Gastrocnemius medialis (tissue), 4 donors: ENCODE results near the gene FRG1. TPM values are rescaled to one million over a fixed set of nuclear protein-coding genes. Genes with fewer than 3 reads are reported as not detected.
"Not testable (repeated sequence)": the region's sequence is repeated elsewhere in the genome, so short reads cannot be mapped to it uniquely, and the experiment has no call there.

ENCODE experiments used
- ATAC-seq, 2 donors: fragments of 150-250 bp; one replicate each; pipeline ENCODE4 v1.9.1; 2016
- DNase-seq, 2 donors: peaks; one replicate each; pipeline ENCODE4 v3.0.0-alpha.2; 2019
- H3K27ac ChIP-seq, 4 donors: fragments of 200-600 bp; sonication (generic); 1 replicate in 1 of 4; 2 replicates in 3 of 4; pipeline ENCODE4 v1.5.1; 2016 to 2018; ENCODE audit warnings: mild to moderate bottlenecking in 2 of 4, moderate library complexity in 1 of 4
- H3K27me3 ChIP-seq, 3 donors: fragments of 200-600 bp; sonication (generic) in 2 of 3; 1 replicate in 1 of 3; 2 replicates in 2 of 3; pipeline versions ENCODE4 v1.5.1 to v1.6.0; 2016 to 2019; ENCODE audit warnings: mild to moderate bottlenecking in 1 of 3, moderate library complexity in 1 of 3
- H3K36me3 ChIP-seq, 2 donors: fragments of 200-600 bp; sonication (generic) in 1 of 2; one replicate each; pipeline ENCODE4 v1.5.1; 2017 to 2018
- H3K4me1 ChIP-seq, 2 donors: fragments of 200-600 bp; sonication (generic) in 1 of 2; one replicate each; pipeline ENCODE4 v1.5.1; 2016 to 2017; ENCODE audit warnings: mild to moderate bottlenecking in 2 of 2
- H3K4me3 ChIP-seq, 4 donors: fragments of 200-600 bp; sonication (generic) in 3 of 4; 1 replicate in 1 of 4; 2 replicates in 3 of 4; pipeline ENCODE4 v1.5.1; 2016 to 2019; ENCODE audit warnings: mild to moderate bottlenecking in 2 of 4
- H3K9me3 ChIP-seq, 3 donors: fragments of 200-600 bp; sonication (generic) in 2 of 3; 1 replicate in 1 of 3; 2 replicates in 2 of 3; pipeline ENCODE4 v1.5.1; 2016 to 2019
- POLR2A ChIP-seq, 2 donors: fragments of 450-650 bp; IDR thresholded peaks; one replicate each; pipeline ENCODE4 v1.6.1; 2017; ENCODE audit warnings: antibody characterized with exemption in 2 of 2, mild to moderate bottlenecking in 2 of 2, moderate library complexity in 2 of 2
- in situ Hi-C, 4 donors: fragments of 200-750 bp; cut with MboI; loops; one replicate each; pipeline versions ENCODE4 v1.15.0 to v1.8.0; 2017; ENCODE audit warnings: low sequenced_read_pairs in 4 of 4
- intact Hi-C: fragments of 100-400 bp; cut with DNase I; formaldehyde crosslinking; loops from one replicate; pipeline ENCODE4 v1.15.1; 2023; ENCODE audit warnings: low total_unique reads
- total RNA-seq, 4 donors: library from RNA; depleted of rRNA; stranded (reverse); fragments of >200 nt; gene quantifications; one replicate each; pipeline versions ENCODE4 v1.1.0 to v1.2.3, GENCODE V29; 2016
- TF ChIP-seq, protein P1 (sequence below), 5 experiments: fragments of 450-650 bp in 3 of 5; fragments of 200-600 bp in 2 of 5; sonication (generic) in 2 of 5; IDR thresholded peaks in 4 of 5; conservative IDR thresholded peaks in 1 of 5; 1 replicate in 4 of 5; 2 replicates in 1 of 5; pipeline ENCODE4 v1.5.1; 2016 to 2019; ENCODE audit warnings: antibody characterized with exemption in 5 of 5, mild to moderate bottlenecking in 3 of 5, moderate library complexity in 3 of 5

The FRG1 gene
- total RNA-seq, 4 donors from 2014 or later, result 9.3 to 39.3 (median 22.9) TPM

DNA sequence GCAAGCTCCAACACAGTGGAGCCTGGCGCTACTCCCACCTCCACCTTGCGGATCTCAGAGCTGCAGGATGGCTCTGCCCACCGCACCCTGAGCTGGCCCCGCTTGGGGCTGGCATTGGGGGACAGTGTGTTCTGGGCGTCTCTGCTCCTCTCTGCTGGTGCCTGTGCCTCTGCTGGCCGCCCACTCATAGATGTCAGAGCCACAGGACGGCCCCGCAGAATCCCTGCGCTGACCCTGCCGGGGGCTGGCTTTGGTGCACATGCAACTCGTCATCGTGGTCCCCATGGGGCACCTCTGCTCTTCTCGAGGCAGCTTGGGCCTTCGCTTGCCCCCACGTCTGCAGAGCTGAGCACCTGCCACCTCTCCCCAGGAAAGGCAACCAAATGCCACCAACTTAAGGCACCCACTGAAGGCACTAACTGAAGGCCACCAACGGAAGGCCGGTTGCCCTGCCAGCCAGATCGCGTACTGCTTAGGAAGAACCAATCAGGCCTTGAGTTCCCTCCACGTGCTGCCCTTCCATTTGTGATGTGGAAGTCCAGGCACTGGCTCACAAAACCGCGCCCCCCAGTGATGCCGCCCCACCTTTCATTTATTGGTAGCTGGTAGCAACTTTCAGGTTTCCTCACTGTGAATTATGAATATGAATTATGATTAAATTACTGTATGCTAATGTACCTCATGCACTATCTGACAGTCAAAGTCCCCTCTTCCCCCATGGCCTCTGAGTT lies 23.3 kb upstream of the FRG1 start:
- no peak for ATAC-seq
- TF ChIP-seq POLR2A (IDR thresholded peaks at IDR 0.05), result no peak
- TF ChIP-seq, protein P1, sequence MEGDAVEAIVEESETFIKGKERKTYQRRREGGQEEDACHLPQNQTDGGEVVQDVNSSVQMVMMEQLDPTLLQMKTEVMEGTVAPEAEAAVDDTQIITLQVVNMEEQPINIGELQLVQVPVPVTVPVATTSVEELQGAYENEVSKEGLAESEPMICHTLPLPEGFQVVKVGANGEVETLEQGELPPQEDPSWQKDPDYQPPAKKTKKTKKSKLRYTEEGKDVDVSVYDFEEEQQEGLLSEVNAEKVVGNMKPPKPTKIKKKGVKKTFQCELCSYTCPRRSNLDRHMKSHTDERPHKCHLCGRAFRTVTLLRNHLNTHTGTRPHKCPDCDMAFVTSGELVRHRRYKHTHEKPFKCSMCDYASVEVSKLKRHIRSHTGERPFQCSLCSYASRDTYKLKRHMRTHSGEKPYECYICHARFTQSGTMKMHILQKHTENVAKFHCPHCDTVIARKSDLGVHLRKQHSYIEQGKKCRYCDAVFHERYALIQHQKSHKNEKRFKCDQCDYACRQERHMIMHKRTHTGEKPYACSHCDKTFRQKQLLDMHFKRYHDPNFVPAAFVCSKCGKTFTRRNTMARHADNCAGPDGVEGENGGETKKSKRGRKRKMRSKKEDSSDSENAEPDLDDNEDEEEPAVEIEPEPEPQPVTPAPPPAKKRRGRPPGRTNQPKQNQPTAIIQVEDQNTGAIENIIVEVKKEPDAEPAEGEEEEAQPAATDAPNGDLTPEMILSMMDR (IDR thresholded peaks at IDR 0.05 in 4 of 5, conservative IDR thresholded peaks at IDR 0.05 in 1 of 5), result no peak
- intact Hi-C loops, result no loop called here

GRCh38 chr4:189921058-189921457 lies 19.6 kb upstream of the FRG1 start:
- Histone ChIP-seq H3K4me3 (no peak overlapping the region), H3K27me3 (no peaks in the 10 kb centered on the region), H3K27ac (no peak overlapping the region), H3K4me1 (no peaks in the 10 kb centered on the region), H3K36me3 (no peaks in the 10 kb centered on the region), H3K9me3 (peaks cover 0 to 3% (median 0%) of the 10 kb centered on the region in 3 donors)
- in situ Hi-C loops (no loop called here), intact Hi-C loops (no loop called here)
- ATAC-seq (no peak), DNase-seq (no peak)
- TF ChIP-seq, protein P1 (IDR thresholded peaks at IDR 0.05 in 4 of 5, conservative IDR thresholded peaks at IDR 0.05 in 1 of 5), result no peak
- no peak for TF ChIP-seq POLR2A (IDR thresholded peaks at IDR 0.05)

More for the DNA sequence above, 23.3 kb upstream of the FRG1 start:
- H3K4me1 ChIP-seq, result no peaks in the 10 kb centered on the region
- no peak overlapping the region for H3K4me3 ChIP-seq
- no peak for DNase-seq
- peaks cover 0 to 3% (median 0%) of the 10 kb centered on the region in 3 donors for H3K9me3 ChIP-seq
- H3K27ac ChIP-seq, result no peak overlapping the region
- in situ Hi-C loops, result no loop called here
- no peaks in the 10 kb centered on the region for H3K27me3 ChIP-seq
- no peaks in the 10 kb centered on the region for H3K36me3 ChIP-seq

- DNase-seq, ATAC-seq: not testable (repeated sequence)
These were observed 13.9 kb upstream of the FRG1 start for GRCh38 chr4:189926742-189927141.

GRCh38 chr4:189941005-189941450 lies 356 bp downstream of the FRG1 start:
- peaks cover 22 to 26% of the 10 kb centered on the region in 2 donors for H3K4me1 ChIP-seq
- H3K36me3 ChIP-seq, result peaks cover 0 to 4% of the 10 kb centered on the region in 2 donors
- TF ChIP-seq, protein P1 (IDR thresholded peaks at IDR 0.05 in 4 of 5, conservative IDR thresholded peaks at IDR 0.05 in 1 of 5), result no peak
- TF ChIP-seq POLR2A (IDR thresholded peaks at IDR 0.05), result no peak
- ATAC-seq (no peak), DNase-seq (no peak)
- H3K27me3 ChIP-seq, result no peaks in the 10 kb centered on the region
- H3K9me3 ChIP-seq, result no peaks in the 10 kb centered on the region
- H3K4me3 ChIP-seq, result peak overlapping the region; percentile 82 to 100 (median 85)
- intact Hi-C loops (no loop called here), in situ Hi-C loops (no loop called here)
- H3K27ac ChIP-seq, result peak overlapping the region; percentile 88 to 96 (median 90)

More at GRCh38 chr4:189926742-189927141, 13.9 kb upstream of the FRG1 start:
- H3K36me3 ChIP-seq, H3K4me1 ChIP-seq, H3K27me3 ChIP-seq, H3K9me3 ChIP-seq, H3K4me3 ChIP-seq, H3K27ac ChIP-seq, intact Hi-C loops, in situ Hi-C loops: not testable (repeated sequence)

- in situ Hi-C loops, result not testable (repeated sequence)
These were observed 1.7 kb downstream of the FRG1 start for GRCh38 chr4:189942412-189942811.

DNA sequence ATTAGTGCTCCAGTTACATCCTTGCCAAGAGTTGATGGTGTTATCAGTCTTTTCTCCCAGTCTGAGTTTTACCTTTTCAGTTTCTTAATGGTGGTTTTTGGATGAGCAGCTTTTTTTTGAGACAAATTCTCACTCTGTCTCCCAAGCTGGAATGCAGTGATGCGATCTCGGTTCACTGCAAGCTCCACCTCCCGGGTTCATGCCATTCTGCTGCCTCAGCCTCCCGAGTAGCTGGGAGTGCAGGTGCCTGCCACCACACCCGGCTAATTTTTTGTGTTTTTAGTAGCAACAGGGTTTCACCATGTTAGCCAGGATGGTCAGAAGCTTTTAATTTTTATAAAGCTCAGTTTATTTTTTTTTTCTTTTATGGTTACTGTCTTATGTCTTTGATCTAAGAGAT lies 3.4 kb downstream of the FRG1 start:
- H3K27me3 ChIP-seq, H3K27ac ChIP-seq, ATAC-seq, in situ Hi-C loops, intact Hi-C loops, DNase-seq, H3K9me3 ChIP-seq, H3K4me3 ChIP-seq, H3K36me3 ChIP-seq: not testable (repeated sequence)
- H3K4me1 ChIP-seq, result peaks cover 22 to 26% of the 10 kb centered on the region in 2 donors

More at GRCh38 chr4:189942412-189942811, 1.7 kb downstream of the FRG1 start:
- H3K36me3 ChIP-seq, intact Hi-C loops, DNase-seq, H3K9me3 ChIP-seq, ATAC-seq, H3K27ac ChIP-seq, H3K27me3 ChIP-seq: not testable (repeated sequence)
- Histone ChIP-seq H3K4me1 (peaks cover 22 to 26% of the 10 kb centered on the region in 2 donors), H3K4me3 (peak overlapping the region in 1 of 4 donors; percentile 100)

- H3K9me3 ChIP-seq, intact Hi-C loops, H3K27me3 ChIP-seq, in situ Hi-C loops, H3K27ac ChIP-seq, H3K36me3 ChIP-seq, DNase-seq, H3K4me3 ChIP-seq, ATAC-seq: not testable (repeated sequence)
- H3K4me1 ChIP-seq, result peaks cover 16 to 17% of the 10 kb centered on the region in 2 donors
These were observed 6.2 kb downstream of the FRG1 start for GRCh38 chr4:189946906-189947305.

DNA sequence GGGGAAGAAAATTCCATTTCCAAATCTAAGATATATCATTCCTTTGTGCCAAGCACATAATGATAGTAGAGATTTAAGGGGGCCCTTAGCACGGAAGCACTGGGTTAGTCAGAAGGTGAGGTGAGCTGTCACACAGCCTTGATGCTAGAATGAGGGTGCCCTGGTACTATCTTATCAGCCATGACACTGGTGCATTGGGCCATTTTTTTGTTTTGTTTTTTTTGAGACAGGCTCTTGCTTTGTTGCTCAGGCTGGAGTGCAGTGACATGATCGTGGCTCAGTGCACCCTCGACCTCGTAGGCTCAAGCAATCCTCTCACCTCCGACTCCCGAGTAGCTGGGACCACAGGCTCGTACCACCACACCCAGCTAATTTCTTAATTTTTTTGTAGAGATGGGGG lies 7.8 kb downstream of the FRG1 start:
- H3K4me1 ChIP-seq, intact Hi-C loops, in situ Hi-C loops, H3K27ac ChIP-seq, ATAC-seq, H3K9me3 ChIP-seq, H3K4me3 ChIP-seq, DNase-seq, H3K27me3 ChIP-seq, H3K36me3 ChIP-seq: not testable (repeated sequence)

GRCh38 chr4:189969291-189969690 lies 28.6 kb downstream of the FRG1 start:
- H3K4me3 ChIP-seq, H3K4me1 ChIP-seq, H3K9me3 ChIP-seq, in situ Hi-C loops, intact Hi-C loops, H3K36me3 ChIP-seq, DNase-seq, ATAC-seq, H3K27me3 ChIP-seq, H3K27ac ChIP-seq: not testable (repeated sequence)
